B cell (primary cell): ENCODE results near the gene CDK5RAP2. TPM values are rescaled to one million over a fixed set of nuclear protein-coding genes. Genes with fewer than 3 reads are reported as not detected.

Source experiments
- ATAC-seq: fragments of 200-7000 bp; cut with Tn5 transposase; one replicate; pipeline ENCODE4 v1.10.0; 2021; ENCODE audit warnings: low read depth, mild to moderate bottlenecking, moderate number of reproducible peaks, moderate library complexity
- CTCF ChIA-PET: fragments of 350-600 bp; sonication (Branson Sonifier 250); formaldehyde crosslinking; loops from one replicate; lab custom pipeline; 2021; ENCODE audit warnings: antibody characterized with exemption, inconsistent platforms; lab: Charles Lee
- POLR2A ChIA-PET: fragments of 350-600 bp; sonication (Branson Sonifier 250); formaldehyde crosslinking; loops from one replicate; lab custom pipeline; 2021; ENCODE audit warnings: antibody characterized with exemption; lab: Charles Lee
- DNase-seq: peaks from one replicate; pipeline ENCODE4 v3.0.0; 2013
- H2AFZ ChIP-seq: 2 replicates; pipeline ENCODE4 v1.6.1; 2012; ENCODE audit warnings: mild to moderate bottlenecking, low read depth, low read length; ENCODE audit not compliant: insufficient read depth, poor library complexity, severe bottlenecking
- H3K27ac ChIP-seq, 2 donors: 1 replicate in 1 of 2; 2 replicates in 1 of 2; pipeline ENCODE4 v1.5.1; 2012 to 2013; ENCODE audit warnings: low read length in 2 of 2, mild to moderate bottlenecking in 2 of 2, moderate library complexity in 1 of 2
- H3K27me3 ChIP-seq, 4 experiments: fragments of 200-600 bp in 1 of 4; sonication (generic) in 1 of 4; replicated peaks in 1 of 4; 1 replicate in 2 of 4; 2 replicates in 2 of 4; pipeline versions ENCODE4 v1.6.1 to v1.7.0; 2013 to 2016; ENCODE audit warnings: low read length in 3 of 4, mild to moderate bottlenecking in 2 of 4, mixed read lengths in 1 of 4, moderate library complexity in 1 of 4; ENCODE audit not compliant: insufficient read depth in 4 of 4, control insufficient read depth in 3 of 4; ENCODE audit errors: control extremely low read depth in 1 of 4
- H3K36me3 ChIP-seq, 2 experiments: replicated peaks in 1 of 2; 1 replicate in 1 of 2; 2 replicates in 1 of 2; pipeline versions ENCODE4 v1.6.1 to v1.7.1; 2013; ENCODE audit warnings: low read length in 1 of 2; ENCODE audit not compliant: insufficient read depth in 2 of 2, control insufficient read depth in 1 of 2; ENCODE audit errors: control extremely low read depth in 1 of 2, extremely low read depth in 1 of 2
- H3K4me1 ChIP-seq, 2 donors: fragments of 200-600 bp in 1 of 2; sonication (generic) in 1 of 2; 1 replicate in 1 of 2; 2 replicates in 1 of 2; pipeline versions ENCODE4 v1.5.1 to v1.6.1; 2013 to 2017; ENCODE audit warnings: low read length in 2 of 2; ENCODE audit not compliant: control insufficient read depth in 2 of 2, insufficient read depth in 2 of 2
- H3K4me2 ChIP-seq: replicated peaks from 2 replicates; pipeline ENCODE3; 2012; ENCODE audit warnings: mild to moderate bottlenecking, low read depth, low read length; ENCODE audit not compliant: poor library complexity, severe bottlenecking
- H3K4me3 ChIP-seq, 5 experiments: fragments of 200-600 bp in 1 of 5; sonication (generic) in 1 of 5; 1 replicate in 3 of 5; 2 replicates in 2 of 5; pipeline versions ENCODE4 v1.5.1 to v1.7.0; 2011 to 2016; ENCODE audit warnings: low read length in 4 of 5, mild to moderate bottlenecking in 4 of 5, low read depth in 2 of 5, control low read depth in 1 of 5, moderate library complexity in 1 of 5; ENCODE audit not compliant: insufficient read depth in 1 of 5; ENCODE audit errors: control extremely low read depth in 1 of 5, extremely low read depth in 1 of 5
- H3K79me2 ChIP-seq: fragments of 200-600 bp; sonication (generic); one replicate; pipeline ENCODE4 v1.6.0; 2016; ENCODE audit warnings: low read length; ENCODE audit not compliant: control insufficient read depth, insufficient read depth
- H3K9ac ChIP-seq: fragments of 200-600 bp; sonication (generic); 2 replicates; pipeline ENCODE4 v1.6.1; 2017; ENCODE audit warnings: mild to moderate bottlenecking, low read length, moderate library complexity
- H3K9me3 ChIP-seq, 3 donors: one replicate each; pipeline versions ENCODE4 v1.6.1 to v1.7.1; 2013; ENCODE audit warnings: low read length in 2 of 3; ENCODE audit not compliant: control insufficient read depth in 2 of 3, insufficient read depth in 1 of 3; ENCODE audit errors: control extremely low read depth in 1 of 3
- H4K20me1 ChIP-seq: 2 replicates; pipeline ENCODE4 v1.6.0; 2012; ENCODE audit warnings: mild to moderate bottlenecking, low read length; ENCODE audit not compliant: insufficient read depth, control insufficient read depth, poor library complexity, severe bottlenecking
- H3K27ac Mint-ChIP-seq: one replicate; pipeline ENCODE4 v1.8.0; 2021; ENCODE audit warnings: mixed read lengths
- H3K27me3 Mint-ChIP-seq: one replicate; pipeline ENCODE4 v1.8.0; 2021; ENCODE audit warnings: mixed read lengths
- H3K4me1 Mint-ChIP-seq: one replicate; pipeline ENCODE4 v1.8.0; 2021; ENCODE audit warnings: mixed read lengths
- H3K4me3 Mint-ChIP-seq: one replicate; pipeline ENCODE4 v1.8.0; 2021; ENCODE audit warnings: mixed read lengths
- H3K9me3 Mint-ChIP-seq: one replicate; pipeline ENCODE4 v1.8.0; 2022; ENCODE audit warnings: mixed read lengths; ENCODE audit not compliant: insufficient read depth
- CTCF ChIP-seq: fragments of 200-600 bp; IDR thresholded peaks from one replicate; pipeline ENCODE4 v1.8.0; 2022; ENCODE audit warnings: antibody characterized with exemption, mild to moderate bottlenecking
- EZH2 ChIP-seq: IDR thresholded peaks from 2 replicates; pipeline ENCODE4 v1.6.1; 2012; ENCODE audit warnings: borderline replicate concordance, low read depth, mild to moderate bottlenecking, moderate library complexity, low read length; ENCODE audit not compliant: insufficient read depth, poor library complexity, severe bottlenecking
- WGBS: methylation state at CpG from one replicate; pipeline ENCODE4 v1.1.5; 2013; ENCODE audit warnings: missing lambda C conversion rate; ENCODE audit not compliant: insufficient coverage; 5-methylcytosine and 5-hydroxymethylcytosine counted together
- intact Hi-C: fragments of 100-400 bp; cut with micrococcal nuclease; formaldehyde crosslinking; loops from one replicate; pipeline ENCODE4 v1.10.0; 2022
- polyA plus RNA-seq: library from polyadenylated mRNA; depleted of rRNA; stranded (reverse); fragments of >200 nt; gene quantifications from 2 replicates; pipeline ENCODE4 v1.2.3, GENCODE V29; 2012
- total RNA-seq, 2 donors: library from RNA; stranded (reverse); fragments of 120-200 nt in 1 of 2; gene quantifications; 1 replicate in 1 of 2; 2 replicates in 1 of 2; pipeline versions ENCODE4 v1.2.3 to v1.2.4, GENCODE V29; 2013 to 2022

CDK5RAP2 gene
- total and polyA plus RNA-seq, 2 donors (not counting 1 experiment from before 2014, with no cell fraction given): 31.3 to 122 TPM

- CTCF ChIA-PET: no interaction called here
- ATAC-seq (no peak), DNase-seq (no peak)
- H3K4me1 Mint-ChIP-seq: no peaks in the 10 kb centered on the region
- H3K4me3 Mint-ChIP-seq: no peak overlapping the region
- Histone ChIP-seq H3K4me1 (no peaks in the 10 kb centered on the region), H3K9me3 (no peaks in the 10 kb centered on the region), H2AFZ (no peak overlapping the region), H3K4me3 (no peak overlapping the region), H3K36me3 (peaks cover 1 to 89% of the 10 kb centered on the region in 2 experiments), H3K9ac (no peak overlapping the region), H3K4me2 (no peak overlapping the region), H4K20me1 (no peaks in the 10 kb centered on the region), H3K27ac (no peak overlapping the region), H3K27me3 (no peaks in the 10 kb centered on the region), H3K79me2 (no peaks in the 10 kb centered on the region)
- no peak for TF ChIP-seq EZH2
- TF ChIP-seq CTCF: no peak
- no peaks in the 10 kb centered on the region for H3K9me3 Mint-ChIP-seq
- no peaks in the 10 kb centered on the region for H3K27me3 Mint-ChIP-seq
- H3K27ac Mint-ChIP-seq: no peak overlapping the region
- POLR2A ChIA-PET: no interaction called here
- intact Hi-C loops: no loop called here
- 100% methylated on average over 1 of the region's 1 CpG for WGBS
Measured at GRCh38 chr9:120405134-120405533, 174.8 kb downstream of the CDK5RAP2 start.

GRCh38 chr9:120403543-120403856 is 176.5 kb downstream of the CDK5RAP2 start:
- Histone ChIP-seq H3K4me1 (no peaks in the 10 kb centered on the region), H3K4me2 (no peak overlapping the region), H3K9ac (no peak overlapping the region), H3K4me3 (no peak overlapping the region), H3K9me3 (no peaks in the 10 kb centered on the region), H3K27ac (no peak overlapping the region), H3K36me3 (peaks cover 1 to 88% of the 10 kb centered on the region in 2 experiments), H4K20me1 (no peaks in the 10 kb centered on the region), H2AFZ (no peak overlapping the region), H3K27me3 (no peaks in the 10 kb centered on the region), H3K79me2 (no peaks in the 10 kb centered on the region)
- WGBS: 100% methylated on average over 3 of the region's 3 CpGs
- ChIA-PET POLR2A (no interaction called here), CTCF (no interaction called here)
- DNase-seq: no peak
- no peaks in the 10 kb centered on the region for H3K9me3 Mint-ChIP-seq
- TF ChIP-seq CTCF (no peak), EZH2 (no peak)
- H3K27ac Mint-ChIP-seq: no peak overlapping the region
- ATAC-seq: no peak
- no peak overlapping the region for H3K4me3 Mint-ChIP-seq
- intact Hi-C loops: no loop called here
- no peaks in the 10 kb centered on the region for H3K27me3 Mint-ChIP-seq
- H3K4me1 Mint-ChIP-seq: no peaks in the 10 kb centered on the region
